HG02623 (cell line): Measurements from ENCODE around the gene PITPNM3.

Source experiments
- ATAC-seq: cut with Tn5 transposase; IDR thresholded peaks from one replicate; pipeline ENCODE4 v1.9.1; 2021; ENCODE audit warnings: moderate library complexity; ENCODE audit not compliant: unreplicated experiment

PITPNM3 gene

DNA sequence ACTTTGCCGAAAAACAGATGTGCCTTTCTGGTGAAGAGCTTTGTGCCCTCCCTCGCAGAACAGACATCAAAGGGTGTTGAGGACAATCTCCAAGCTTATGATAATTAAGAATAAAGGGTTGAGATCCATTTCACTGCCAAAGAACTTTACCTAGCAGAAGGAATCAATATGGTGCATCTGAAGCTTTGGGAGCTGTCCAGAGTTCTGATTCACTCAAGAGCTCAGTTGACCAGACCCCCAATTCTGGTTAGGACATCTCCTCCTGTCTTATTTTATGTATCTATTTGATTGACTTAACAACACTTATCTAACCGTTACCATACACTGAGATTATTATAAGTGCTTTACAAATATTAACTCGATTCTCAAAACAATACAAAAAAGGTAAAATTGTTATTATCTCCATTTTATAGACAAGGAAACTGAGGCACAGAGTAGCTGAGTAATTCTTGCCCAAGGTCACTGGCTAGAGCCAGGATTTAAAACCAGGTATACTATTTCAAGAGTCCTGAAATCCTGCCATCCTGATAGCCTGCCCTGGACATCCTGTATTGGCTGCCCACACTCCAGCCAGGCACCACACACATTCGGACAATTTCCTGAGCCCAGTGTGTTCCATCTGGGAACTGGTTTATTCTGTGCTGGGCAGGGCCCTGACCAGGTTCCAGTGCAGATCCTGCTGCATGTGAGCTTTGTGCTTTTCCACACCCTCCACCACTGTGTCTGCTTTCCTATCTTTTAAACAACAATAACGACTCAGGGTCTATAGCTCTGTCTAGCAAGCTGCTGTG lies 29.8 kb downstream of the PITPNM3 start:
- no peak for ATAC-seq

GRCh38 chr17:6525731-6526130 lies 30.6 kb downstream of the PITPNM3 start:
- no peak for ATAC-seq

DNA sequence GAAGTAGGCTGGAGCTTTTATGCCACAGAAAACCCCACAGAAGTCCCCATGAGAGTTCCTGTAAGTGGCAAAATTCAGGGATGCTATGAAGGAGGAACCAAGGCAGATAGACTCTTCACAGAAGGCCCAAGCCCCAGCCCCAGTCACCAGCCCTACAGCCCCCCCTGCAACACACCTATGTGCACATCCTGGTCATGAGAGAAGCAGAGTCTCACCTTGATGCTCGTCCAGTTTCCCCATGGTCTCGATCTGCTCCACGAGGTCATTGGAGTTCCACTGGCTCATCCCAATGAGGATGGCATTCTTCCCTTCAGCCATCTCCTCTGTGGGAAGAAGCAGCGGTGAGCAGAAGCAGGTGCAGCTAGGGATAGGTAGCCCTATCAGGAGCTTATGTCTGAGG lies 31.2 kb downstream of the PITPNM3 start:
- ATAC-seq = no peak

DNA sequence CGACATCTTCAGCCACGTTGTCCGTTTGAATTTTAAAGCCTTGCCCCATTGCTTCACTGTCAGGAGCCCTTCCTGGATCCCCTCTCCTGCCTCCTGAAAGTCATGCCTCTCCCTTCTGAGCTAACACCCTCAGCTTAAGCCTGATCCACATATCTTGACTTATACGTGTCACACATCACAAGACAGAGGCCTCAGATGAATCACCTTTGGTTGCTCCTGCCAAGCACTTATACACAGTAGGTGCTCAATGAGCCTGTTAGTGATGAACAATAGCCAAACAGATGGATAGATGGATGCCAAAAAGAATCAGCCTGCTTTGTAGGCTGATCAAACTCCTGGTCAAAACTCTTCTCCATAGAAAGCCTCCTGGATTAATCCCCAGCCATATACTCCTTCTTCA lies 31.8 kb downstream of the PITPNM3 start:
- ATAC-seq = no peak

GRCh38 chr17:6523809-6524355 lies 32.5 kb downstream of the PITPNM3 start:
- no peak for ATAC-seq

DNA sequence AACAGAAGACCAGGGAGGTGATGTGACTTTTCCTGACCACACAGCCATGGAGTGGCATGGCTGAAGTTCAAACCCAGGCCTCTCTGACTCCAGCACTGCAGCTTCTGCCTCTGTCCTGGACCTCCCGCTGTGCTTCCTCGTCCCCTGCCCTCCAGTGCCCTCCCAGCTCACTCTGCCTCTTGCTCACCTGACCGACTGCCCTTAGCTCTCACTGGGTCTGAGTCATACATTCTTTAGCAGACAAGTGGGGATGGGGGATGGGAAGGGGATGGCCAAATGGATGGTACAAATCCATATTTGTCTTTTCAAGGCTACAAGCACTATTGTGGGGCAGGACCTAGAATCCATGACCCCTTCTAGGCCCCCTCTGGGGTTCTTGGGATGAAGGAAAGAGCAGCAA lies 33.0 kb downstream of the PITPNM3 start:
- ATAC-seq = no peak

DNA sequence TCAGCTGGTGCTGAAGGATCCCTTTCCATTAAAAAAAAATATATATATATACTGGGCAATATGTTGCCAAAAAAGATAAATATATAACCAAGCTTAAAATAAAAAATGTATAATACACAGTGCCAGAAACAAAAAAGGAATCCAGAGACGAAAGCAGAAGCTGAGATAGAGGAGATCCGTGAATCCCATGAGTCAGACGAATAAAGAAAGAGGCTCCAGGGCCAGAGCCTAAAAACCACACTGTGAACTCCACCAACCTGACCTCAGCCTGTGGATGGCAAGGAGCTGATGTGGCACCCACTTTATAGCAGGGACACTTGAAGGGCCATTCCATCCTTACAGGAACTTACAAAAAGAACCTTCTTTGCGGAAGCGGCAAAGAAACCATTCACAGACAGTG lies 34.8 kb downstream of the PITPNM3 start:
- ATAC-seq = no peak

GRCh38 chr17:6517062-6517461 lies 39.3 kb downstream of the PITPNM3 start:
- no peak for ATAC-seq

GRCh38 chr17:6514371-6514770 lies 42.0 kb downstream of the PITPNM3 start:
- ATAC-seq = no peak

DNA sequence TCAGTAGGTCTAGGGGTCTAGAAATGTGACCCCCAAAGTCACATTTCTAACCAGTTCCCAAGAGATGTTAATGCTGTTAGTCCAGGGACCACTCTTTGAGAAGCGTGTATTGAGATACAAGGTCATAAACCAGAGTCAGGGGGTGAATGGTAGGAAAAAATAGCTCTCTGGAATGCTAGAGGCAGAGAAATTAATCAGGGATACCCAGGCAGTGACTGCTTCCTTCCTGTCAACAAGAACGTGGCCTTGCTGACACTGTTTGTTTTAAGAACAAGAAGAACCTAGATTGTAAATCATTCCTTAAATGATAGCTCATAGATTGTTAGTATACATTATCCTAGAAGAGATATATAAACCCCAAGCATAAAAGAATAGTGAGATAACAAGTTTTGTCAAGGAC lies 43.8 kb downstream of the PITPNM3 start:
- no peak for ATAC-seq

DNA sequence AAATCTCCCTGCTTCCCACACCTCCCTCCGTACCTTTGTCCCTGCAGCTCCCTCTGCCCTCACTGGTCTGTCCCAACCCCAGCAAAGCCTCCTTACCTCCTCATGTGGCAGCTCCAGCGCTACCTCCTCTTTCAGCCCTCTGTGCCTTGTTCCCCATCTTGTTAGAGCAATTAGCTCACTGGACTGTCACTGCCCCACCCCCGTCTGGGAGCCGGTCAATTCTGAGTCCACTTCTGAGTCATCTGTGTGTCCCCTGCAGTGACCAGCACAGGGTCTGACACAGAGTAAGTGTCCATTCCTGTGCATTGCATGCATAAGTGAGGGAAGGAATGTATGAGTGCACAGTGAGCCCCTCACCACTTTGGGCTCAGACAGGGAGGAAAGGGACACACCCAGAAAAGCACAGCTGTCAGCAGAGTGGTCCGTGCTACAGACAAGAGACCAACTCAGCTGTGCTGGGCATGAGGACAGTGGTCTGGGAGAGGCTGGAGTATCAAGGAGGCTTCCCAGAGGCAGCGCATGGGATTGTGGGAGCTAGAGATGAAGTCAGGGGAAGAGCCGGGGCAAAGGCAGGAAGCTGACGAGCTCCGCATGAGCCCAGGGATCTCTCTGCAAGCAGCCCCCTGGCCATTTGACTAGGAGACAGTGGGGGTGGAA lies 45.9 kb downstream of the PITPNM3 start:
- ATAC-seq = no peak

GRCh38 chr17:6509921-6510320 lies 46.4 kb downstream of the PITPNM3 start:
- no peak for ATAC-seq

GRCh38 chr17:6509031-6509771 lies 47.2 kb downstream of the PITPNM3 start:
- no peak for ATAC-seq

DNA sequence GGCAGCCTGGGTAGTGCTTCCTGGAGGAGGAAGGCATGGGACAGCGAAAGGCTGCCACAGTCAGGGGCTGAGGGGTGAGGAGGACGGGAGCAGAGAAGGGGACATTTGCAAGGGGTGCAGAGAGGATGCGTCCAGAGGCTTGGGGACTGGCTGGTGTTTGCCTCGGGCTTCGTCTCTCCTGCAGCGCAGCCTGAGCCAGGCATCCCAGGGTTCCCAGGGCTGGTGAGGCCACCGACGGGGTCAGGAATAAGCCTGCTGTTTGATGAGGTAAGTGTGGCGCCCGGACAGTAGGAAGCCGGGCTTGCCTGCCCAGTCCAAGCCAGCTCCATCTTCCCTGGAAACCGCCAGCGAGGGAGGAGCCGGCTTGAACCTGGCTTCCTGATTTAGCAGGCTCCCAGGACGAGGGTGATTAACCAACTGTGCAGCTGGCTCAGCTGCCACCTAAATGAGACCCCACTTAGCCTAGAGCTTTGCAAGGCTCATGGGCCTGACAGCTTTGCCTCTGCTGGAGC lies 47.8 kb downstream of the PITPNM3 start:
- ATAC-seq = no peak

- no peak for ATAC-seq
Measured at GRCh38 chr17:6508016-6508415, 48.3 kb downstream of the PITPNM3 start.

GRCh38 chr17:6507535-6507934 lies 48.8 kb downstream of the PITPNM3 start:
- ATAC-seq = no peak

DNA sequence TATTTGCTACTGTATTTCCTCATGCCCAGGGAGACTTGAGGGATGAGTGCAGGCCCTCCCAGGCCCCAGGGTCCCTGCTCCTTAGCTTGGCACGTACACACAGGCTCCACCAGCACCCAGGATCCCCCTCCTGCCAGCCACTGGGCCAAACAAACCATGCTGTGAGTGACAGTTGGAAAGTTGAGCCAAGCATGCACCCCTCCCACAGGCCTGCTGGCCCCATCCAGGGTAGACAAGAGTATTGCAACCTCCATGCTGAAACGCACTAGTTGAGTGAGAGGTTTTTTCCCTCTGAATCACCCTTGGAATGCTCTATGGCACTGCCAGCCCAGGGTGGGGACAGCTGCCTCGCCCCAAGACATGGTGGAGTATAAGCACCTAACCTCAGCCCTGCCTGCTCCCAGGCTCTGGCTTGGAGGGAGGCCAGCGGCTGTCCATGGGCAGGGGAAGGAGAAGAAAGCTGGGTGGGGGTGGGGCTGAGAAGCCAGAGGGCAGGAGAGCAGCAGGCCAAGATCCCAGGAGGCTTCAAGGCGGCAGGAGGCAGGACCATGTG lies 49.6 kb downstream of the PITPNM3 start:
- ATAC-seq = no peak

DNA sequence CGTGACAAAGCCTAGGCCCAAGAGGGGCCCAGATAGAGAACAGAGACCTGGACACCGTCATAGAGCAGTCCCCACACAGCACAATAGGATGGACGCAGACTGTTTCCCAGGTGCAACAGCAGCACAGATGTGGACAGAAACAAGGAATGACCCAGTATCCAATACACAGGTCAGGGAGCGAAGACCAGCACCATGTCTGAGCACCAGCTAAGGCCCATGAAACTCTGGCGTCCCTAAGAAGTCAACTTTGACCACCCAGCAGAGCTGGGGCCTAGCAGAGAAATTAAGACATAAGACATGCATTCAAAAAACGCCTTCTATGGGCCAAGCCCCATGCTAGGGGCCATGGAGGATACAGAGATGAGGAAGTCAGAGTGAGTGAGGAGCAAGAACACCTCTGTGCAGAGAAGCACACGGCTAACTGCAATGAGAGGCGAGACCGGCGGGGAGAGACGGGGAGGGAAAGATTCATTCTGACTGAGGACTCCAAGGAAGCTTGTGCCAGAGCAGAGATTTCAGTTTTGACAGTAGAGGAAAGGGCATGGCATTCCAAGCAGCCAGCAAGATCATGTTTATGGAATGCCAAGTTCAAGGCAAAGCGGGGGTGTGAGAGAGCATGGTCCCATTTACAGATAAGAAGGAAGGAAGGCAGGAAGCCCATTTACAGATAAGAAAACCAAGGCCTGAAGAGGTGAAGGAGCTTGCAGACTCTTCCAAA lies 50.8 kb downstream of the PITPNM3 start:
- ATAC-seq = no peak

DNA sequence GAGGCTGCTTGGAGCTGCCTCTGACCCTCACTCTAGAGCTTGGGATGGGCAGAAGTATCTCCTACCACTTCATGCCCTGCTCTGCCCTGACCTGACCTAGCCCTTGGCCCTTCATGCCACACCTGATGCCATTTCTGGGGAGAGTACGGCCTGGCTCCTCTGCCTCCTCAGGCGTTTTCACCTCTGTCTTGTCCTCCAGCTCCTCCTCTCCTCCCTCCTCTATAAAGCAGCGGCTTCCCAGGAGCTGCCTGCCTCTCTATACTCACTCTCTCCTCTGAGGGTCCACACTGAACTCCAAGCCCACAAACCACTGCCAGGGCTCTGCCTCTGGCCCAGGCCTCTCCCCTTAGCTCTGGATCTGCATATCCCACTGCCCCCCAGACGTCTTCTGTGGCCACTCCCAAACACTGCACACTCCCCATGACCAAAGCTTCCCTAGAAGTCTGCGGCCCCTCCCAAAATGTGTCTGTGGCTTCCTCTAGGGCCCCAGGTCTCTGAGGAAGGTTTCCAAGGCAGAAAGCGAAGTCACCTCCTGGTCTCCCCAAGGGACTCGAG lies 52.6 kb downstream of the PITPNM3 start:
- ATAC-seq = no peak

GRCh38 chr17:6502871-6503509 lies 53.4 kb downstream of the PITPNM3 start:
- no peak for ATAC-seq
